SK-N-SH treated with all-trans-retinoic acid at 6 μM for 48 hours (cell line): Measurements from ENCODE around the gene CSN2.

Source experiments
- ARNTL ChIP-seq: fragments of 450-650 bp; formaldehyde crosslinking; IDR thresholded peaks from 2 replicates; pipeline ENCODE4 v1.5.0; 2020; ENCODE audit warnings: low read depth, mild to moderate bottlenecking, moderate library complexity, borderline replicate concordance
- BACH2 ChIP-seq: fragments of 250-450 bp; sonication (Bioruptor Pico); IDR thresholded peaks from 2 replicates; pipeline ENCODE4 v1.9.0; 2021; ENCODE audit warnings: mild to moderate bottlenecking, borderline replicate concordance
- ESRRG ChIP-seq: fragments of 250-450 bp; sonication (Bioruptor Pico); IDR thresholded peaks from 2 replicates; pipeline ENCODE4 v1.6.1; 2021; ENCODE audit warnings: mild to moderate bottlenecking
- GLIS3 ChIP-seq: fragments of 250-450 bp; sonication (Bioruptor Pico); IDR thresholded peaks from 2 replicates; pipeline ENCODE4 v1.5.0; 2020; ENCODE audit warnings: mild to moderate bottlenecking, moderate library complexity
- ISL1 ChIP-seq: fragments of 250-450 bp; sonication (Bioruptor Pico); IDR thresholded peaks from 2 replicates; pipeline ENCODE4 v2.1.2; 2022; ENCODE audit warnings: mild to moderate bottlenecking, moderate library complexity
- RARB ChIP-seq: fragments of 250-450 bp; sonication (Bioruptor Pico); IDR thresholded peaks from 2 replicates; pipeline ENCODE4 v1.8.0; 2021; ENCODE audit warnings: mild to moderate bottlenecking, moderate library complexity
- TCF4 ChIP-seq: fragments of 250-450 bp; sonication (Bioruptor Pico); IDR thresholded peaks from 2 replicates; pipeline ENCODE4 v1.8.0; 2021; ENCODE audit warnings: mild to moderate bottlenecking, moderate library complexity, borderline replicate concordance
- ZFP3 ChIP-seq: fragments of 250-450 bp; sonication (Bioruptor Pico); IDR thresholded peaks from 2 replicates; pipeline ENCODE4 v1.5.0; 2020; ENCODE audit warnings: mild to moderate bottlenecking, moderate library complexity
- ZFP30 ChIP-seq: fragments of 450-650 bp; formaldehyde crosslinking; IDR thresholded peaks from 2 replicates; pipeline ENCODE4 v1.5.0; 2022; ENCODE audit warnings: mild to moderate bottlenecking, moderate library complexity
- ZNF565 ChIP-seq: fragments of 450-650 bp; formaldehyde crosslinking; conservative IDR thresholded peaks from 2 replicates; pipeline ENCODE4 v1.5.0; 2020; ENCODE audit warnings: low read depth, mild to moderate bottlenecking, moderate library complexity
- TF ChIP-seq, protein P1 (sequence below): fragments of 250-450 bp; sonication (Bioruptor Pico); IDR thresholded peaks from 2 replicates; pipeline ENCODE4 v1.8.0; 2020; ENCODE audit warnings: mild to moderate bottlenecking, moderate library complexity, borderline replicate concordance
- TF ChIP-seq, protein P2 (sequence below): fragments of 250-450 bp; sonication (Bioruptor Pico); IDR thresholded peaks from 2 replicates; pipeline ENCODE4 v1.5.1; 2020; ENCODE audit warnings: low read depth, mild to moderate bottlenecking, moderate library complexity
- TF ChIP-seq, protein P3 (sequence below): fragments of 250-450 bp; sonication (Bioruptor Pico); IDR thresholded peaks from 2 replicates; pipeline ENCODE4 v1.5.0; 2020; ENCODE audit warnings: mild to moderate bottlenecking, moderate library complexity

DNA sequence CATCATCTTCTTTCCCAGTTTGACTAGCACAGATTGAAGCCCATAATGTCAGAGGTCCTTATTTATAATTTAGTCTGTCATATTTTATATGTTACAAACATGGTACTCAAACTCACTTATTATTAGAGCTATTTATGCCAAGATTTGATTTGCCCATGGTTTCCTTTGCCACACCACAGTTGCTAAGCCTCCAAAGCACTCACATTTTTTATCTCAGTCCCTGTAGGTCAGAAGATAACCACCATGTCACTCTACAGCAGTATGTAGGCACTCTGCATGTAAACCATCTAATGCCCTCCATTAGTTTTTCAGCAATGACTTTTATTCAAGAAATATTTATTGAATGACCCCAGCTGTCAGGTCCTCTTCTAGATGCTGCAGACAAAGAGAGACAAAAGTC is 37.0 kb upstream of the CSN2 start:
- TF ChIP-seq ZNF565 (CRISPR knock-in tag) (no peak), ZFP3 (CRISPR knock-in tag) (no peak), TCF4 (CRISPR knock-in tag) (no peak), ARNTL (CRISPR knock-in tag) (no peak), GLIS3 (CRISPR knock-in tag) (no peak), ZFP30 (no peak), RARB (CRISPR knock-in tag) (no peak), ISL1 (CRISPR knock-in tag) (no peak), ESRRG (CRISPR knock-in tag) (no peak), BACH2 (CRISPR knock-in tag) (no peak)
- TF ChIP-seq, protein P1, sequence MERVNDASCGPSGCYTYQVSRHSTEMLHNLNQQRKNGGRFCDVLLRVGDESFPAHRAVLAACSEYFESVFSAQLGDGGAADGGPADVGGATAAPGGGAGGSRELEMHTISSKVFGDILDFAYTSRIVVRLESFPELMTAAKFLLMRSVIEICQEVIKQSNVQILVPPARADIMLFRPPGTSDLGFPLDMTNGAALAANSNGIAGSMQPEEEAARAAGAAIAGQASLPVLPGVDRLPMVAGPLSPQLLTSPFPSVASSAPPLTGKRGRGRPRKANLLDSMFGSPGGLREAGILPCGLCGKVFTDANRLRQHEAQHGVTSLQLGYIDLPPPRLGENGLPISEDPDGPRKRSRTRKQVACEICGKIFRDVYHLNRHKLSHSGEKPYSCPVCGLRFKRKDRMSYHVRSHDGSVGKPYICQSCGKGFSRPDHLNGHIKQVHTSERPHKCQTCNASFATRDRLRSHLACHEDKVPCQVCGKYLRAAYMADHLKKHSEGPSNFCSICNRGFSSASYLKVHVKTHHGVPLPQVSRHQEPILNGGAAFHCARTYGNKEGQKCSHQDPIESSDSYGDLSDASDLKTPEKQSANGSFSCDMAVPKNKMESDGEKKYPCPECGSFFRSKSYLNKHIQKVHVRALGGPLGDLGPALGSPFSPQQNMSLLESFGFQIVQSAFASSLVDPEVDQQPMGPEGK (CRISPR knock-in tag), result no peak
- TF ChIP-seq, protein P2, sequence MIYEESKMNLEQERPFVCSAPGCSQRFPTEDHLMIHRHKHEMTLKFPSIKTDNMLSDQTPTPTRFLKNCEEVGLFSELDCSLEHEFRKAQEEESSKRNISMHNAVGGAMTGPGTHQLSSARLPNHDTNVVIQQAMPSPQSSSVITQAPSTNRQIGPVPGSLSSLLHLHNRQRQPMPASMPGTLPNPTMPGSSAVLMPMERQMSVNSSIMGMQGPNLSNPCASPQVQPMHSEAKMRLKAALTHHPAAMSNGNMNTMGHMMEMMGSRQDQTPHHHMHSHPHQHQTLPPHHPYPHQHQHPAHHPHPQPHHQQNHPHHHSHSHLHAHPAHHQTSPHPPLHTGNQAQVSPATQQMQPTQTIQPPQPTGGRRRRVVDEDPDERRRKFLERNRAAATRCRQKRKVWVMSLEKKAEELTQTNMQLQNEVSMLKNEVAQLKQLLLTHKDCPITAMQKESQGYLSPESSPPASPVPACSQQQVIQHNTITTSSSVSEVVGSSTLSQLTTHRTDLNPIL (CRISPR knock-in tag), result no peak
- TF ChIP-seq, protein P3, sequence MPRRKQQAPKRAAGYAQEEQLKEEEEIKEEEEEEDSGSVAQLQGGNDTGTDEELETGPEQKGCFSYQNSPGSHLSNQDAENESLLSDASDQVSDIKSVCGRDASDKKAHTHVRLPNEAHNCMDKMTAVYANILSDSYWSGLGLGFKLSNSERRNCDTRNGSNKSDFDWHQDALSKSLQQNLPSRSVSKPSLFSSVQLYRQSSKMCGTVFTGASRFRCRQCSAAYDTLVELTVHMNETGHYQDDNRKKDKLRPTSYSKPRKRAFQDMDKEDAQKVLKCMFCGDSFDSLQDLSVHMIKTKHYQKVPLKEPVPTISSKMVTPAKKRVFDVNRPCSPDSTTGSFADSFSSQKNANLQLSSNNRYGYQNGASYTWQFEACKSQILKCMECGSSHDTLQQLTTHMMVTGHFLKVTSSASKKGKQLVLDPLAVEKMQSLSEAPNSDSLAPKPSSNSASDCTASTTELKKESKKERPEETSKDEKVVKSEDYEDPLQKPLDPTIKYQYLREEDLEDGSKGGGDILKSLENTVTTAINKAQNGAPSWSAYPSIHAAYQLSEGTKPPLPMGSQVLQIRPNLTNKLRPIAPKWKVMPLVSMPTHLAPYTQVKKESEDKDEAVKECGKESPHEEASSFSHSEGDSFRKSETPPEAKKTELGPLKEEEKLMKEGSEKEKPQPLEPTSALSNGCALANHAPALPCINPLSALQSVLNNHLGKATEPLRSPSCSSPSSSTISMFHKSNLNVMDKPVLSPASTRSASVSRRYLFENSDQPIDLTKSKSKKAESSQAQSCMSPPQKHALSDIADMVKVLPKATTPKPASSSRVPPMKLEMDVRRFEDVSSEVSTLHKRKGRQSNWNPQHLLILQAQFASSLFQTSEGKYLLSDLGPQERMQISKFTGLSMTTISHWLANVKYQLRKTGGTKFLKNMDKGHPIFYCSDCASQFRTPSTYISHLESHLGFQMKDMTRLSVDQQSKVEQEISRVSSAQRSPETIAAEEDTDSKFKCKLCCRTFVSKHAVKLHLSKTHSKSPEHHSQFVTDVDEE (CRISPR knock-in tag), result no peak
